Sigmoid colon (tissue), 4 donors: ENCODE results near the gene BCAT1.

ENCODE experiments used
- EP300 ChIP-seq, 4 donors: sonication (generic); formaldehyde crosslinking; IDR thresholded peaks; one replicate each; pipeline ENCODE4 v1.6.1; 2017; ENCODE audit warnings: antibody characterized with exemption in 4 of 4
- POLR2A ChIP-seq, 2 donors: fragments of 450-650 bp; IDR thresholded peaks; one replicate each; pipeline ENCODE4 v1.6.1; 2016; ENCODE audit warnings: antibody characterized with exemption in 2 of 2, mild to moderate bottlenecking in 2 of 2, moderate library complexity in 2 of 2
- TF ChIP-seq, protein P1 (sequence below), 4 experiments: fragments of 450-650 bp in 3 of 4; fragments of 200-600 bp in 1 of 4; IDR thresholded peaks; one replicate each; pipeline ENCODE4 v1.5.1; 2016 to 2019; ENCODE audit warnings: antibody characterized with exemption in 4 of 4, mild to moderate bottlenecking in 3 of 4, moderate library complexity in 2 of 4

DNA sequence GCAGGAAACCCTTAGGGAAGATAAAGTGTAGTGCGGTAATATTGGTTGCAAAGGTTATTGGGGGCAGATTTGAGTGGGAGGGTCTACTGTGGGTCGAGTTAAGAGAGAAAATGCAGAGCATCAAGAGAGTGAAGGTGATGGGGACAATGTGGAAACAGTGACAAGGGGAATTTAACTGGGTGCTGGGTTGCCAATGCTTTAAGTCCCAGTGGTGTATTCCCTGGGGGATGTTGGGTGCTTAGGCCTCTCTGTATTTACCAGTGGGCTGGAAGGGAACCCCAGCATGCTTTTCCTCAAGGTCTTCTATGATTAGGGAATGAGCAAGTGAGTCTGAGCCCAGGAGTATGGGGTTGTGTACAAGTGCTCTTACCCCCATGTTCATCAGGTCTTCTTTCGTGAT is 10.6 kb downstream of the BCAT1 start:
- TF ChIP-seq, protein P1, sequence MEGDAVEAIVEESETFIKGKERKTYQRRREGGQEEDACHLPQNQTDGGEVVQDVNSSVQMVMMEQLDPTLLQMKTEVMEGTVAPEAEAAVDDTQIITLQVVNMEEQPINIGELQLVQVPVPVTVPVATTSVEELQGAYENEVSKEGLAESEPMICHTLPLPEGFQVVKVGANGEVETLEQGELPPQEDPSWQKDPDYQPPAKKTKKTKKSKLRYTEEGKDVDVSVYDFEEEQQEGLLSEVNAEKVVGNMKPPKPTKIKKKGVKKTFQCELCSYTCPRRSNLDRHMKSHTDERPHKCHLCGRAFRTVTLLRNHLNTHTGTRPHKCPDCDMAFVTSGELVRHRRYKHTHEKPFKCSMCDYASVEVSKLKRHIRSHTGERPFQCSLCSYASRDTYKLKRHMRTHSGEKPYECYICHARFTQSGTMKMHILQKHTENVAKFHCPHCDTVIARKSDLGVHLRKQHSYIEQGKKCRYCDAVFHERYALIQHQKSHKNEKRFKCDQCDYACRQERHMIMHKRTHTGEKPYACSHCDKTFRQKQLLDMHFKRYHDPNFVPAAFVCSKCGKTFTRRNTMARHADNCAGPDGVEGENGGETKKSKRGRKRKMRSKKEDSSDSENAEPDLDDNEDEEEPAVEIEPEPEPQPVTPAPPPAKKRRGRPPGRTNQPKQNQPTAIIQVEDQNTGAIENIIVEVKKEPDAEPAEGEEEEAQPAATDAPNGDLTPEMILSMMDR (IDR thresholded peaks at IDR 0.05): no peak
- TF ChIP-seq EP300 (IDR thresholded peaks at IDR 0.05) (no peak), POLR2A (IDR thresholded peaks at IDR 0.05) (no peak)
